ENCODE data around the gene ABCA7.

Gene ABCA7

DNA sequence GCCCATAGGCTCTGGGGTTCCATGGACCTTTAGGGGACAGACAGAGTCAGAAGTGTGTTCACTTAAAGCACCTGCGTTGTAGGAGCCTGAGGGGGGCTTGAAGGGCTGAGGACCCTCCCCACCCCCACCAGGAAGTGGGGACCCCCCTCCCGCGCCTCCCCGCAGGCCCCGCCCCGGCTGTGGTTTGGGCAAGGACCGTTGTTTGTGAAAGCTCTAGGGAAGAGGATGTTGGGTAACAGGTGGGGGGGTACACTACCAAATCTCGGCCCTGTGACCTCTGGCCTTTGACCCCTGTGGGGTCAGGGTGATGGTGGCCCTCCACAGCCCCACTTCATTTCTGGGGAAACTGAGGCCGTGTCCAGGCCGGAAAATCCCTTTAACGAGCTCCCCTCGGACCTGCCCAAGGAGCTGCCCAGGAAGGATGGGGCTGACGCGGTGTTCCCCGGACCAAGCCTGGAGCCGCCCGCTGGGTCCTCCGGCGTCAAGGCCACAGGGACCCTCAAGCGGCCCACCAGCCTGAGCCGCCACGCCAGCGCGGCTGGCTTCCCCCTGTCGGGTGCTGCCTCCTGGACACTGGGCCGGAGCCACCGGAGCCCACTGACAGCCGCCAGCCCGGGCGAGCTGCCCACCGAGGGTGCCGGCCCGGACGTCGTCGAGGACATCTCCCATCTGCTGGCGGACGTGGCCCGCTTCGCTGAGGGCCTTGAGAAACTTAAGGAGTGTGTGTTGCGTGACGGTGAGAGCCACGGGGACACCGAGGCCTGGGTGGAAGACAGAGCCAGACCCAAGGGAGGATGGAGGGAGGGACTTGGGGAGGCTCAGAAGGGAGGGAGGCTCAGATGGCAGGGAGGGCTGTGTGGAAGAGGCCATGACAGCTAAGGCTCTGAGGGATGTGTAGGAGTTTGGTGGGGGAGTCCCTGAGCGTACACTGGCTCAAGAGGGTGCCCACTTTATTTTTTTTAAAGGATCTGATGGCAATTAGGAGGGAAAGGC, 28.4 kb downstream of the ABCA7 start:
- peaks cover 49% of the 10 kb centered on the region for H3K4me1 ChIP-seq (ENCODE audit: control insufficient read depth, low read length)
- H3K9me2 ChIP-seq (replicated peaks; ENCODE audit: control insufficient read depth, low read length), result no peaks in the 10 kb centered on the region
- H3F3A ChIP-seq (ENCODE audit: control insufficient read depth, insufficient read depth), result peaks cover 18% of the 10 kb centered on the region
- peak overlapping the region; percentile 96 for H3K4me2 ChIP-seq (ENCODE audit: low read length)
- H4K20me1 ChIP-seq (ENCODE audit: control insufficient read depth, insufficient read depth, low read depth, low read length), result no peaks in the 10 kb centered on the region
- no peak for TF ChIP-seq EZH2phosphoT487 (IDR thresholded peaks at IDR 0.05; ENCODE audit: borderline replicate concordance, low read length)
- TF ChIP-seq, protein P1, sequence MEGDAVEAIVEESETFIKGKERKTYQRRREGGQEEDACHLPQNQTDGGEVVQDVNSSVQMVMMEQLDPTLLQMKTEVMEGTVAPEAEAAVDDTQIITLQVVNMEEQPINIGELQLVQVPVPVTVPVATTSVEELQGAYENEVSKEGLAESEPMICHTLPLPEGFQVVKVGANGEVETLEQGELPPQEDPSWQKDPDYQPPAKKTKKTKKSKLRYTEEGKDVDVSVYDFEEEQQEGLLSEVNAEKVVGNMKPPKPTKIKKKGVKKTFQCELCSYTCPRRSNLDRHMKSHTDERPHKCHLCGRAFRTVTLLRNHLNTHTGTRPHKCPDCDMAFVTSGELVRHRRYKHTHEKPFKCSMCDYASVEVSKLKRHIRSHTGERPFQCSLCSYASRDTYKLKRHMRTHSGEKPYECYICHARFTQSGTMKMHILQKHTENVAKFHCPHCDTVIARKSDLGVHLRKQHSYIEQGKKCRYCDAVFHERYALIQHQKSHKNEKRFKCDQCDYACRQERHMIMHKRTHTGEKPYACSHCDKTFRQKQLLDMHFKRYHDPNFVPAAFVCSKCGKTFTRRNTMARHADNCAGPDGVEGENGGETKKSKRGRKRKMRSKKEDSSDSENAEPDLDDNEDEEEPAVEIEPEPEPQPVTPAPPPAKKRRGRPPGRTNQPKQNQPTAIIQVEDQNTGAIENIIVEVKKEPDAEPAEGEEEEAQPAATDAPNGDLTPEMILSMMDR (IDR thresholded peaks at IDR 0.05; ENCODE audit: low read depth, low read length, poor library complexity, severe bottlenecking), result no peak
- peak overlapping the region; percentile 88 for H3K4me3 ChIP-seq (ENCODE audit: low read length)
- H3K79me2 ChIP-seq (ENCODE audit: control insufficient read depth, low read length), result peaks cover 52% of the 10 kb centered on the region
- no peaks in the 10 kb centered on the region for H3K27me3 ChIP-seq (ENCODE audit: control insufficient read depth, low read length)
- peak overlapping the region; percentile 91 for H3K27ac ChIP-seq (ENCODE audit: low read depth, low read length)
- peaks cover 33% of the 10 kb centered on the region for H3K36me3 ChIP-seq (ENCODE audit: control insufficient read depth, low read length)
- H3K9me3 ChIP-seq (ENCODE audit: control insufficient read depth, insufficient read depth, low read length), result no peaks in the 10 kb centered on the region

DNA sequence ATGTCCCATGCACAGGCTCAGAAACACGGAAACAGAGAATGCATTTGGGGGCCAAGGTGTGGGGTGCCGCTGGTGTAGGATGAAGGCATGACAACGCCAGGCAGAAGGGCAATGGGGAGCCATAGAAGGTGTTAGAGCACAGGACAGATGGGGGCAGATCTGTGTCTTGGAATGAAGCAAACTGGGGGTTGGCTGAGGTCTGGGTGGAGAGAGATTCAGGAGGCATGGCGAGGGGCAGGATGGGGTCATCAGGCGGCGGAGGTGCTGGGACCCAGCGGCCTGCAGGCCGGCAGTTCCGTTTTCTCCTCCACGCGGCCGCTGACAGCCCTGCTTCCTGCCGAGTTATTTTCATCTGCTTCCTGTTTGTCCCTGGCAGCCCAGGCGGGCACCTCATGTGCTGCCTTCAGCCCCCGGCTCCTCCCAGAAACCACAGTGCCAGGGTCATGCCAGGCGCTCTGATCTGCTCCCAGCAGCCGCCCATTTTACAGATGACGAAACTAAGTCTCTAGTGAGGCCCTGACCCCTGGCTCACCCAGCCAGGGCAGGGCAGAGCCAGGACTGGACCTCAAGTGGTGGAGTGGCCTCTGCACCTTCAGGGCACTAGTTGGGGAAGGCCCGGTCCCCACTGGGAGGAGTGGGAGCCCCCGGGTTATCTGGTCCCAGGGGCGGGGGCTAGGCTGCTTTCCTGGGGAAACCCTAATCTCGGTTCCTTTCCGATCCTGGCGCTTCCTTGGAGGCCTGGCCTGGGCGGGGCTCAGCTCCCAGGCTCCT, 29.3 kb downstream of the ABCA7 start:
- H3K27ac ChIP-seq (ENCODE audit: low read depth, low read length), result peak overlapping the region; percentile 91
- H3K36me3 ChIP-seq (ENCODE audit: control insufficient read depth, low read length), result peaks cover 39% of the 10 kb centered on the region
- H3K4me1 ChIP-seq (ENCODE audit: control insufficient read depth, low read length), result peaks cover 53% of the 10 kb centered on the region
- H3K79me2 ChIP-seq (ENCODE audit: control insufficient read depth, low read length), result peaks cover 61% of the 10 kb centered on the region
- TF ChIP-seq, protein P1 (IDR thresholded peaks at IDR 0.05; ENCODE audit: low read depth, low read length, poor library complexity, severe bottlenecking), result no peak
- peaks cover 20% of the 10 kb centered on the region for H3F3A ChIP-seq (ENCODE audit: control insufficient read depth, insufficient read depth)
- H3K4me3 ChIP-seq (ENCODE audit: low read length), result peak overlapping the region; percentile 88
- H3K27me3 ChIP-seq (ENCODE audit: control insufficient read depth, low read length), result no peaks in the 10 kb centered on the region
- H3K9me2 ChIP-seq (replicated peaks; ENCODE audit: control insufficient read depth, low read length), result no peaks in the 10 kb centered on the region
- no peaks in the 10 kb centered on the region for H4K20me1 ChIP-seq (ENCODE audit: control insufficient read depth, insufficient read depth, low read depth, low read length)
- H3K4me2 ChIP-seq (ENCODE audit: low read length), result peak overlapping the region; percentile 96
- H3K9me3 ChIP-seq (ENCODE audit: control insufficient read depth, insufficient read depth, low read length), result no peaks in the 10 kb centered on the region

DNA sequence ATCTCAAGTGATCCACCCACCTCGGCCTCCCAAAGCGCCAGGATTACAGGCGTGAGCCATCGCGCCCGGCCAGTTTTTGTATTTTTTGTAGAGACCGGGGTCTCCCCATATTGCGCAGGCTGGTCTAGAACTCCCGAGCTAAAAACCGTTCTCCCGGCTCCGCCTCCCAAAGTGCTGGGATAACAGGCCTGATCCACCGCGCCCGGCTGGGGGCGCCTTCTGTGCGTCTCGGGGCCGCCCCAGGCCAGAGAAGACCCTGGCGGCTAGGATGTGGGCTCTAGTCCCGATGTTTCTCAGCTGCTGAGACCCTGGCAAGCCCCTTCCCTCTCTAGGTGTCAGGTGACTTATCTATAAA, 30.6 kb downstream of the ABCA7 start:
- Histone ChIP-seq H3K4me1 (ENCODE audit: control insufficient read depth, low read length) (peaks cover 51% of the 10 kb centered on the region), H3K79me2 (ENCODE audit: control insufficient read depth, low read length) (peaks cover 65% of the 10 kb centered on the region), H3K36me3 (ENCODE audit: control insufficient read depth, low read length) (peaks cover 49% of the 10 kb centered on the region), H3K9me2 (replicated peaks; ENCODE audit: control insufficient read depth, low read length) (no peaks in the 10 kb centered on the region), H3K27ac (ENCODE audit: low read depth, low read length) (no peak overlapping the region), H3K27me3 (ENCODE audit: control insufficient read depth, low read length) (no peaks in the 10 kb centered on the region), H3F3A (ENCODE audit: control insufficient read depth, insufficient read depth) (peaks cover 19% of the 10 kb centered on the region), H3K9me3 (ENCODE audit: control insufficient read depth, insufficient read depth, low read length) (no peaks in the 10 kb centered on the region), H4K20me1 (ENCODE audit: control insufficient read depth, insufficient read depth, low read depth, low read length) (no peaks in the 10 kb centered on the region), H3K4me2 (ENCODE audit: low read length) (no peak overlapping the region), H3K4me3 (ENCODE audit: low read length) (no peak overlapping the region)
- TF ChIP-seq, protein P1 (IDR thresholded peaks at IDR 0.05; ENCODE audit: low read depth, low read length, poor library complexity, severe bottlenecking), result no peak
- no peak for TF ChIP-seq EZH2phosphoT487 (IDR thresholded peaks at IDR 0.05; ENCODE audit: borderline replicate concordance, low read length)

All from DOHH2 (cell line).